ENCODE results near the gene GRM5. TPM values are rescaled to one million over a fixed set of nuclear protein-coding genes. Genes with fewer than 3 reads are reported as not detected.

The GRM5 gene
- total RNA-seq, 1 donor from 2014 or later = not detected

GRCh38 chr11:88521799-88522201 lies 544.0 kb downstream of the GRM5 start:
- no peaks in the 10 kb centered on the region for H3K9me3 ChIP-seq
- no peak for TF ChIP-seq POLR2A (IDR thresholded peaks at IDR 0.05)
- no peak for TF ChIP-seq CTCF (IDR thresholded peaks at IDR 0.05)
- no peak for TF ChIP-seq POLR2AphosphoS5 (IDR thresholded peaks at IDR 0.05; ENCODE audit: insufficient read depth in 1 of 2, low read depth in 1 of 2)
- H3K36me3 ChIP-seq = no peaks in the 10 kb centered on the region
- H3K4me3 ChIP-seq = no peak overlapping the region
- no peak overlapping the region for H3K27ac ChIP-seq
- no peak for DNase-seq (ENCODE audit: extremely low spot score in 2 of 2)
- no peaks in the 10 kb centered on the region for H3K4me1 ChIP-seq
- intact Hi-C loops (cut with DNase I) = no loop called here
- no peaks in the 10 kb centered on the region for H3K27me3 ChIP-seq

GRCh38 chr11:88521399-88521798 lies 544.4 kb downstream of the GRM5 start:
- H3K27ac ChIP-seq = no peak overlapping the region

DNA sequence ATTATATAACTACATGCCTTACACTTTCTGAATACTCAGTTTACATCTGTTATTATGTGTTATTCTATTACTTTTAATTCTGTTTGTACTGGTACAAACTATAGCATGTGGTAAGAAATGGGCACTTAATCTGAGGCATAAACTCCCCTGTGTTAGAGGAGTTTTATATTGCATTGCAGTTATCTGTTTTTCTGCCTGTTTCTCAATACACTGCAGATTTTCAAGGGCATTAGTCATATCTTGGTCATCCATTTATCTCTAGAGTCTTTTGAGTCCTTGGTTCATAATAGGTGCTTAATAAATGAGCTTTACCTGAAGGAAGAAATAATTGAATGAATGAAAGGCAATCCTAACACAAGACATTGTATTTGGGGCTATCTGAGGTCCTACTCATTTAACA lies 545.4 kb downstream of the GRM5 start:
- no peak for DNase-seq (ENCODE audit: extremely low spot score in 2 of 2)
- TF ChIP-seq CTCF (IDR thresholded peaks at IDR 0.05) (no peak), POLR2A (IDR thresholded peaks at IDR 0.05) (no peak)
- Histone ChIP-seq H3K27me3 (no peaks in the 10 kb centered on the region), H3K9me3 (no peaks in the 10 kb centered on the region), H3K27ac (no peak overlapping the region), H3K36me3 (no peaks in the 10 kb centered on the region), H3K4me1 (no peaks in the 10 kb centered on the region), H3K4me3 (no peak overlapping the region)
- intact Hi-C loops (cut with DNase I) = no loop called here

More at GRCh38 chr11:88521399-88521798, 544.4 kb downstream of the GRM5 start:
- Histone ChIP-seq H3K4me1 (no peaks in the 10 kb centered on the region), H3K4me3 (no peak overlapping the region), H3K36me3 (no peaks in the 10 kb centered on the region), H3K27me3 (no peaks in the 10 kb centered on the region), H3K9me3 (no peaks in the 10 kb centered on the region)
- intact Hi-C loops (cut with DNase I) = no loop called here
- DNase-seq (ENCODE audit: extremely low spot score in 2 of 2) = no peak
- TF ChIP-seq CTCF (IDR thresholded peaks at IDR 0.05) (no peak), POLR2AphosphoS5 (IDR thresholded peaks at IDR 0.05; ENCODE audit: insufficient read depth in 1 of 2, low read depth in 1 of 2) (no peak), POLR2A (IDR thresholded peaks at IDR 0.05) (no peak)

- intact Hi-C loops (cut with DNase I) = no loop called here
- no peak overlapping the region for H3K27ac ChIP-seq
- TF ChIP-seq POLR2AphosphoS5 (IDR thresholded peaks at IDR 0.05; ENCODE audit: insufficient read depth in 1 of 2, low read depth in 1 of 2) (no peak), CTCF (IDR thresholded peaks at IDR 0.05) (no peak), POLR2A (IDR thresholded peaks at IDR 0.05) (no peak)
- H3K4me1 ChIP-seq = no peaks in the 10 kb centered on the region
- no peak overlapping the region for H3K4me3 ChIP-seq
- H3K27me3 ChIP-seq = no peaks in the 10 kb centered on the region
- H3K9me3 ChIP-seq = no peaks in the 10 kb centered on the region
- no peaks in the 10 kb centered on the region for H3K36me3 ChIP-seq
- no peak for DNase-seq (ENCODE audit: extremely low spot score in 2 of 2)
Measured at GRCh38 chr11:88515002-88515401, 550.8 kb downstream of the GRM5 start.

DNA sequence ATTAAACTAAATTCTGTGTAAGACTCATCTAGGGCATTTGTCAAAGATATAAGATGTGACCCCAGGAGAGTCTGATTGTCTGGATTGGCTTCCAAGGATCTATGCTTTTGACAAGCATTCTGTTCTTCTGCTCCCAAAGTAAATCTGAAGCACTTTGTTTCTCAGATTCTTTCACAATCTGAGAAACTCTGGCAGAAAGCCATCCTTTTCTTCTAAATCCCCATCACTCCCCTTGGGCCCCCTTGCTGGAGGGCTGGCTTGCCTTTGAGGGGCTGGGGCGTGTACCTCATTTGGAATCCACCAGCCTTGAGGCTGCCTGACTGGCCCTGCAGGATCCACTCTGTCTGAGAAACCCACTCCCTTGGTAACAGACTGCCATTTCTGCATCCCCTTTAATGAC lies 554.8 kb downstream of the GRM5 start:
- TF ChIP-seq POLR2A (IDR thresholded peaks at IDR 0.05) (no peak), POLR2AphosphoS5 (IDR thresholded peaks at IDR 0.05; ENCODE audit: insufficient read depth in 1 of 2, low read depth in 1 of 2) (no peak), CTCF (IDR thresholded peaks at IDR 0.05) (no peak)
- Histone ChIP-seq H3K36me3 (no peaks in the 10 kb centered on the region), H3K27me3 (no peaks in the 10 kb centered on the region), H3K27ac (no peak overlapping the region), H3K4me3 (no peak overlapping the region), H3K4me1 (no peaks in the 10 kb centered on the region), H3K9me3 (no peaks in the 10 kb centered on the region)
- intact Hi-C loops (cut with DNase I) = no loop called here
- no peak for DNase-seq (ENCODE audit: extremely low spot score in 2 of 2)

All from vagina (tissue), 2 donors.